Measurements from ENCODE around the gene SLC44A5.

SLC44A5 gene

GRCh38 chr1:75170011-75170410, 440.9 kb downstream of the SLC44A5 start:
- DNase-seq: no peak

GRCh38 chr1:75166821-75167220, 444.1 kb downstream of the SLC44A5 start:
- DNase-seq: no peak

GRCh38 chr1:75165264-75165663, 445.6 kb downstream of the SLC44A5 start:
- no peak for DNase-seq

GRCh38 chr1:75159154-75159553, 451.8 kb downstream of the SLC44A5 start:
- DNase-seq: no peak
